B cell (primary cell): ENCODE measurements around the gene DNASE1L2. TPM values are rescaled to one million over a fixed set of nuclear protein-coding genes. Genes with fewer than 3 reads are reported as not detected.

Experiments used
- ATAC-seq: fragments of 200-7000 bp; cut with Tn5 transposase; one replicate; pipeline ENCODE4 v1.10.0; 2021; ENCODE audit warnings: low read depth, mild to moderate bottlenecking, moderate number of reproducible peaks, moderate library complexity
- CTCF ChIA-PET: fragments of 350-600 bp; sonication (Branson Sonifier 250); formaldehyde crosslinking; loops from one replicate; lab custom pipeline; 2021; ENCODE audit warnings: antibody characterized with exemption, inconsistent platforms; lab: Charles Lee
- POLR2A ChIA-PET: fragments of 350-600 bp; sonication (Branson Sonifier 250); formaldehyde crosslinking; loops from one replicate; lab custom pipeline; 2021; ENCODE audit warnings: antibody characterized with exemption; lab: Charles Lee
- DNase-seq: peaks from one replicate; pipeline ENCODE4 v3.0.0; 2013
- H2AFZ ChIP-seq: 2 replicates; pipeline ENCODE4 v1.6.1; 2012; ENCODE audit warnings: mild to moderate bottlenecking, low read depth, low read length; ENCODE audit not compliant: insufficient read depth, poor library complexity, severe bottlenecking
- H3K27ac ChIP-seq, 2 donors: 1 replicate in 1 of 2; 2 replicates in 1 of 2; pipeline ENCODE4 v1.5.1; 2012 to 2013; ENCODE audit warnings: low read length in 2 of 2, mild to moderate bottlenecking in 2 of 2, moderate library complexity in 1 of 2
- H3K27me3 ChIP-seq, 4 experiments: fragments of 200-600 bp in 1 of 4; sonication (generic) in 1 of 4; replicated peaks in 1 of 4; 1 replicate in 2 of 4; 2 replicates in 2 of 4; pipeline versions ENCODE4 v1.6.1 to v1.7.0; 2013 to 2016; ENCODE audit warnings: low read length in 3 of 4, mild to moderate bottlenecking in 2 of 4, mixed read lengths in 1 of 4, moderate library complexity in 1 of 4; ENCODE audit not compliant: insufficient read depth in 4 of 4, control insufficient read depth in 3 of 4; ENCODE audit errors: control extremely low read depth in 1 of 4
- H3K36me3 ChIP-seq, 2 experiments: replicated peaks in 1 of 2; 1 replicate in 1 of 2; 2 replicates in 1 of 2; pipeline versions ENCODE4 v1.6.1 to v1.7.1; 2013; ENCODE audit warnings: low read length in 1 of 2; ENCODE audit not compliant: insufficient read depth in 2 of 2, control insufficient read depth in 1 of 2; ENCODE audit errors: control extremely low read depth in 1 of 2, extremely low read depth in 1 of 2
- H3K4me1 ChIP-seq, 2 donors: fragments of 200-600 bp in 1 of 2; sonication (generic) in 1 of 2; 1 replicate in 1 of 2; 2 replicates in 1 of 2; pipeline versions ENCODE4 v1.5.1 to v1.6.1; 2013 to 2017; ENCODE audit warnings: low read length in 2 of 2; ENCODE audit not compliant: control insufficient read depth in 2 of 2, insufficient read depth in 2 of 2
- H3K4me2 ChIP-seq: replicated peaks from 2 replicates; pipeline ENCODE3; 2012; ENCODE audit warnings: mild to moderate bottlenecking, low read depth, low read length; ENCODE audit not compliant: poor library complexity, severe bottlenecking
- H3K4me3 ChIP-seq, 5 experiments: fragments of 200-600 bp in 1 of 5; sonication (generic) in 1 of 5; 1 replicate in 3 of 5; 2 replicates in 2 of 5; pipeline versions ENCODE4 v1.5.1 to v1.7.0; 2011 to 2016; ENCODE audit warnings: low read length in 4 of 5, mild to moderate bottlenecking in 4 of 5, low read depth in 2 of 5, control low read depth in 1 of 5, moderate library complexity in 1 of 5; ENCODE audit not compliant: insufficient read depth in 1 of 5; ENCODE audit errors: control extremely low read depth in 1 of 5, extremely low read depth in 1 of 5
- H3K79me2 ChIP-seq: fragments of 200-600 bp; sonication (generic); one replicate; pipeline ENCODE4 v1.6.0; 2016; ENCODE audit warnings: low read length; ENCODE audit not compliant: control insufficient read depth, insufficient read depth
- H3K9ac ChIP-seq: fragments of 200-600 bp; sonication (generic); 2 replicates; pipeline ENCODE4 v1.6.1; 2017; ENCODE audit warnings: mild to moderate bottlenecking, low read length, moderate library complexity
- H3K9me3 ChIP-seq, 3 donors: one replicate each; pipeline versions ENCODE4 v1.6.1 to v1.7.1; 2013; ENCODE audit warnings: low read length in 2 of 3; ENCODE audit not compliant: control insufficient read depth in 2 of 3, insufficient read depth in 1 of 3; ENCODE audit errors: control extremely low read depth in 1 of 3
- H4K20me1 ChIP-seq: 2 replicates; pipeline ENCODE4 v1.6.0; 2012; ENCODE audit warnings: mild to moderate bottlenecking, low read length; ENCODE audit not compliant: insufficient read depth, control insufficient read depth, poor library complexity, severe bottlenecking
- H3K27ac Mint-ChIP-seq: one replicate; pipeline ENCODE4 v1.8.0; 2021; ENCODE audit warnings: mixed read lengths
- H3K27me3 Mint-ChIP-seq: one replicate; pipeline ENCODE4 v1.8.0; 2021; ENCODE audit warnings: mixed read lengths
- H3K4me1 Mint-ChIP-seq: one replicate; pipeline ENCODE4 v1.8.0; 2021; ENCODE audit warnings: mixed read lengths
- H3K4me3 Mint-ChIP-seq: one replicate; pipeline ENCODE4 v1.8.0; 2021; ENCODE audit warnings: mixed read lengths
- H3K9me3 Mint-ChIP-seq: one replicate; pipeline ENCODE4 v1.8.0; 2022; ENCODE audit warnings: mixed read lengths; ENCODE audit not compliant: insufficient read depth
- EZH2 ChIP-seq: IDR thresholded peaks from 2 replicates; pipeline ENCODE4 v1.6.1; 2012; ENCODE audit warnings: borderline replicate concordance, low read depth, mild to moderate bottlenecking, moderate library complexity, low read length; ENCODE audit not compliant: insufficient read depth, poor library complexity, severe bottlenecking
- WGBS: methylation state at CpG from one replicate; pipeline ENCODE4 v1.1.5; 2013; ENCODE audit warnings: missing lambda C conversion rate; ENCODE audit not compliant: insufficient coverage; 5-methylcytosine and 5-hydroxymethylcytosine counted together
- intact Hi-C: fragments of 100-400 bp; cut with micrococcal nuclease; formaldehyde crosslinking; loops from one replicate; pipeline ENCODE4 v1.10.0; 2022
- polyA plus RNA-seq: library from polyadenylated mRNA; depleted of rRNA; stranded (reverse); fragments of >200 nt; gene quantifications from 2 replicates; pipeline ENCODE4 v1.2.3, GENCODE V29; 2012
- total RNA-seq, 2 donors: library from RNA; stranded (reverse); fragments of 120-200 nt in 1 of 2; gene quantifications; 1 replicate in 1 of 2; 2 replicates in 1 of 2; pipeline versions ENCODE4 v1.2.3 to v1.2.4, GENCODE V29; 2013 to 2022
- TF ChIP-seq, protein P1 (sequence below): fragments of 200-600 bp; IDR thresholded peaks from one replicate; pipeline ENCODE4 v1.8.0; 2022; ENCODE audit warnings: antibody characterized with exemption, mild to moderate bottlenecking

Gene DNASE1L2
- total and polyA plus RNA-seq, 2 donors (not counting 1 experiment from before 2014, with no cell fraction given), result 1.1 to 1.6 TPM

DNA sequence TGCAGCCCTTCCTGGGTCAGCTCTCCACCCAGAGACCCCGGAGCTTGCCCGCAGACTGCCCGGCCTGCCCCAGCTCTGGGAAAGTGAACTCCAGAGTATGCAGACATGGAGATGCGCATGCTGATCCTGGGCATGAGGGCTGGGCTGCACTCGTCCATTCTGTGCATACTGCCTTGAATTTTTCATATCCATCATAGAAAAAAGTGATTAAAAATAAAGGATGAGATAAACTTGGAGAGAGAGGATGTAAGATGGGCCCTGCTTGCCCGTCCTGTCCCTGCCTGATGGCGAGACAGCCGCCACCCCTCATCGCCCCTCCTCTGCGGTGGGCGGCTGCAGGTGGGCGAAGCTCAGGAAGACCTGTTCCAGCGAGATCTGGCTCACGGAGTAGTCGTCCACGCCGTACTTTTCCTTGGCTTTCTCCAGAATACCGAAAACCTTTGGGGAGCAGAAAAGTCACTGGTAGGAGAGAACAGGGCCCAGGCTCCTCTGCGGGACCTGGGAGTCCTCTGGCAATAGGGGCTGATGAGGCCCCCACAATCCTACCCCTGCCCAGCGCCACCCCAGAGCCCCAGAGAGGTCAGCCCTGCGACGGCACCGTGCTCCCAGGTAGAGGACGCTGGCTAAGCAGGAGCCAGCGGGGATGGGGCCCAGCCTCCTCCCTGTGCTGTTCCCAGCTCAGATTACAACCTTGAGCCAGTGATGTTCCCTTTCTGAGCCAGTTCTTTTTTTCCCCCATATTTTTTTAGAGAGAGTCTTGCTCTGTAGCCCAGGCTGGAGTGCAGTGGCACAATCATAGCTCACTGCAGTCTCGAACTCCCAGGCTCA lies 40.3 kb downstream of the DNASE1L2 start:
- H3K4me1 ChIP-seq, result no peaks in the 10 kb centered on the region
- H3K4me3 ChIP-seq, result no peak overlapping the region
- no peaks in the 10 kb centered on the region for H3K27me3 ChIP-seq
- WGBS, result 97% methylated on average over 23 of the region's 26 CpGs
- DNase-seq (no peak), ATAC-seq (no peak)
- H2AFZ ChIP-seq, result no peak overlapping the region
- no peaks in the 10 kb centered on the region for H4K20me1 ChIP-seq
- ChIA-PET CTCF (no interaction called here), POLR2A (no interaction called here)
- Mint-ChIP-seq H3K9me3 (no peaks in the 10 kb centered on the region), H3K4me1 (no peaks in the 10 kb centered on the region), H3K27me3 (no peaks in the 10 kb centered on the region), H3K4me3 (no peak overlapping the region), H3K27ac (no peak overlapping the region)
- H3K27ac ChIP-seq, result no peak overlapping the region
- intact Hi-C loops, result no loop called here
- no peak for TF ChIP-seq EZH2
- TF ChIP-seq, protein P1, sequence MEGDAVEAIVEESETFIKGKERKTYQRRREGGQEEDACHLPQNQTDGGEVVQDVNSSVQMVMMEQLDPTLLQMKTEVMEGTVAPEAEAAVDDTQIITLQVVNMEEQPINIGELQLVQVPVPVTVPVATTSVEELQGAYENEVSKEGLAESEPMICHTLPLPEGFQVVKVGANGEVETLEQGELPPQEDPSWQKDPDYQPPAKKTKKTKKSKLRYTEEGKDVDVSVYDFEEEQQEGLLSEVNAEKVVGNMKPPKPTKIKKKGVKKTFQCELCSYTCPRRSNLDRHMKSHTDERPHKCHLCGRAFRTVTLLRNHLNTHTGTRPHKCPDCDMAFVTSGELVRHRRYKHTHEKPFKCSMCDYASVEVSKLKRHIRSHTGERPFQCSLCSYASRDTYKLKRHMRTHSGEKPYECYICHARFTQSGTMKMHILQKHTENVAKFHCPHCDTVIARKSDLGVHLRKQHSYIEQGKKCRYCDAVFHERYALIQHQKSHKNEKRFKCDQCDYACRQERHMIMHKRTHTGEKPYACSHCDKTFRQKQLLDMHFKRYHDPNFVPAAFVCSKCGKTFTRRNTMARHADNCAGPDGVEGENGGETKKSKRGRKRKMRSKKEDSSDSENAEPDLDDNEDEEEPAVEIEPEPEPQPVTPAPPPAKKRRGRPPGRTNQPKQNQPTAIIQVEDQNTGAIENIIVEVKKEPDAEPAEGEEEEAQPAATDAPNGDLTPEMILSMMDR, result no peak
- no peaks in the 10 kb centered on the region for H3K9me3 ChIP-seq
- H3K36me3 ChIP-seq, result no peaks in the 10 kb centered on the region
- H3K4me2 ChIP-seq, result no peak overlapping the region
- peaks cover 9% of the 10 kb centered on the region for H3K79me2 ChIP-seq
- no peak overlapping the region for H3K9ac ChIP-seq

DNA sequence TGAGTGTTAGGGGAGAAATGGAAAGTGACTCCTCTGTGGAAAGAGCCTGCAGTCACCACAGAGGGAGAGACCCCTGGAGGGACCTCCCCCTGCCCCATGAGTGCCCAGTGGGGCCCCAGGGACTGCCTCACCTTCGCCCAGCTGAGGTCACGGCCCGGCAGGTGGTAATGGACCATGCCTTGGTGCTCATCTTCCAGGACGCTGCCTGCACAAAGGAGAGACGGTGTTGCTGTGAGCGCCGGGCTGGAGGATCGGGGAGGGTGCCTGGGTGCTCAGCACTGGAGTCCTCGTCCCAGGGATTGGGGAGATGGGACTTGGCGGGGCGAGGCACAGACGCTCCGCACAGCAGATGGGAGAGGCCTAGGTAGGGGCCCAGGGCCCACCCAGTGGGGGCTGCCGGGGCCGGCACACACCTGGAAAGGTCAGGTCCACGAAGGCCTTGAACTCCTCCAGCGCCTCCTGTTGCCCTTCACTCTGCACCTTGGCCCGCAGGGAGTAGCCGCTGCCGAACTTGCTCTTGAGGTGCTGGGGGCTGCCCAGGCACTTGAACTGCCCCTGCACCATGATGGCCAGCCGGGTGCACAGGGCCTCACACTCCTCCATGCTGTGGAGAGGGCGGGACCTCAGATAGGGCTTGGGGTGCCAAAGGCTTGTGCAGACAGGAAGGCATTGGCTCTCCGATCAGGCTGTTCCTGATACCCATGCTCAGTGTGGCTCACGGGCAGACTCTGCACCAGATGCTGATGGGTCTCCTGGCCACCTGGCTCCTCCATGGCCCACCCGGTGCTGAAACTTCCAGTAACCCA lies 41.4 kb downstream of the DNASE1L2 start:
- Histone ChIP-seq H4K20me1 (no peaks in the 10 kb centered on the region), H3K4me1 (no peaks in the 10 kb centered on the region), H3K27ac (no peak overlapping the region), H3K9me3 (no peaks in the 10 kb centered on the region), H3K4me2 (no peak overlapping the region), H3K4me3 (no peak overlapping the region), H3K9ac (no peak overlapping the region), H3K27me3 (no peaks in the 10 kb centered on the region), H3K36me3 (no peaks in the 10 kb centered on the region), H2AFZ (no peak overlapping the region), H3K79me2 (peaks cover under 1% of the 10 kb centered on the region)
- Mint-ChIP-seq H3K27ac (no peak overlapping the region), H3K9me3 (no peaks in the 10 kb centered on the region), H3K4me3 (no peak overlapping the region), H3K27me3 (no peaks in the 10 kb centered on the region), H3K4me1 (no peaks in the 10 kb centered on the region)
- ChIA-PET POLR2A (no interaction called here), CTCF (no interaction called here)
- TF ChIP-seq, protein P1, result no peak
- intact Hi-C loops, result no loop called here
- ATAC-seq, result no peak
- 94% methylated on average over 24 of the region's 25 CpGs for WGBS
- no peak for DNase-seq
